ACC112 (cell line): Measurements from ENCODE around the gene ZBTB16.

ENCODE experiments used
- H2AFZ ChIP-seq: fragments of 200-600 bp; sonication (generic); one replicate; pipeline ENCODE4 v1.6.0; 2017; ENCODE audit warnings: antibody characterized with exemption, low read length; ENCODE audit not compliant: unreplicated experiment
- H3K27ac ChIP-seq: fragments of 200-600 bp; sonication (generic); 2 replicates; pipeline ENCODE4 v1.5.1; 2014; ENCODE audit warnings: low read depth, mild to moderate bottlenecking, antibody characterized with exemption, low read length, moderate library complexity
- H3K27me3 ChIP-seq: fragments of 200-600 bp; sonication (generic); 2 replicates; pipeline ENCODE4 v1.6.1; 2014; ENCODE audit warnings: mild to moderate bottlenecking, antibody characterized with exemption, low read length, moderate library complexity, mixed read lengths; ENCODE audit not compliant: insufficient read depth
- H3K36me3 ChIP-seq: fragments of 200-600 bp; sonication (generic); 2 replicates; pipeline ENCODE4 v1.6.1; 2016; ENCODE audit warnings: mild to moderate bottlenecking, antibody characterized with exemption, low read length, moderate library complexity, mixed read lengths; ENCODE audit not compliant: insufficient read depth
- H3K4me1 ChIP-seq: fragments of 200-600 bp; sonication (generic); one replicate; pipeline ENCODE4 v1.6.1; 2016; ENCODE audit warnings: low read length, mixed read lengths; ENCODE audit not compliant: insufficient read depth, unreplicated experiment, control insufficient read depth
- H3K4me3 ChIP-seq: fragments of 200-600 bp; sonication (generic); 2 replicates; pipeline ENCODE4 v1.5.1; 2014; ENCODE audit warnings: mild to moderate bottlenecking, low read depth, low read length
- H3K79me2 ChIP-seq: fragments of 200-600 bp; sonication (generic); one replicate; pipeline ENCODE4 v1.6.0; 2016; ENCODE audit warnings: low read length; ENCODE audit not compliant: control insufficient read depth, unreplicated experiment, insufficient read depth

ZBTB16 gene

DNA sequence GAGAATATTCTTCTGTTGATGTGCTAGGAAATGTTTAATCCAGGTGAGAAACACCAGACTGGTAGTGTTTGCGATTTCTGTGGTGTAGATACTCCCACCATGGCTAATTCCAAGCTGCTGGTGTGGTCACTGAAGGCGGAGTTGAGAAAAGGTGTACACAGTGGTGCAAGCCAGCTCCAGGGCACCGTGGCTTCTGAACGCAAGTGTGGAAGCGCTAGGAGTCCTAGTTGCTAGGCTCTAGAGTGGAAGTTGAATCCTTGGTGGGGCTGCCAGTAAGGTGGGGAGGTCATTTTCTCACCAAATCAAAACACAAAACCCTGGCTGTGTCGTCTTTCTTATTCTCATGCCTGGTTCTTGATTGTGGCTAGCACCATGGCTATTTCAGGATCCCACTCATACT lies 61.6 kb downstream of the ZBTB16 start:
- H3K4me1 ChIP-seq = peaks cover 10% of the 10 kb centered on the region
- no peak overlapping the region for H3K27ac ChIP-seq
- H3K79me2 ChIP-seq = peaks cover 49% of the 10 kb centered on the region
- H3K4me3 ChIP-seq = no peak overlapping the region
- no peaks in the 10 kb centered on the region for H3K27me3 ChIP-seq
- H3K36me3 ChIP-seq = peaks cover 12% of the 10 kb centered on the region
- H2AFZ ChIP-seq = no peak overlapping the region

DNA sequence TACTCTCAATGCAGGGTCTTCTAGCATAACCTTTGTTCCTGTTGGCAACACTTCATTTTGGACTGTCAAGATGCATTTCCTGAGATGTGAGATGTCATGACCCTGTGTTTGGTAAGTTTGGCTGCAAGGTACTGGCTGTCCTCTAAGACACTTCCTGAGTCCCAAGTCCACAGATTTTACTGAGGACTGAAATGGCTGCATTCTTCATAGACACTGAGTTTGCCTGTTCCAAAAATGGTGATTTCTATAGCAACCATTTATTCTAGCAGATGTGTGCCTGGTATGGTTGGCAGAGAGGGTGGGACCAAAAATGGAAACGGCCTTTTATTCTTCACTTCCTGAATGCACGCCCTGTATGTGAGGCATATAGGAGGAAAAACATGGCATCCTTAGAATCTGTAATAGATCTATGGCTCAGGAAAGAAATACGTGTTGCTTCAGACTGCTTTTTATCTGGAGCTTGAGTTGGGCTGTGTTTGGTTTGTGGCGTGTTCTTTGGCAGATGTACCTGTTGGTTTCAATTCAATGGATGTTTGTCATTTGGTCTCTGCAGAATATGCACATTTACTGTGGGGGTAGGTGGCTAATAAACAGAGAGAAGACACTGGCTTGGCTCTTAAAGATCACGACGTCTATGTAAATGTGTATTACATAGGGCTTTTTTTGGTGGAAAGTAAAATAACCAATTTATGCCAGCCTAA lies 62.4 kb downstream of the ZBTB16 start:
- H3K79me2 ChIP-seq = peaks cover 49% of the 10 kb centered on the region

DNA sequence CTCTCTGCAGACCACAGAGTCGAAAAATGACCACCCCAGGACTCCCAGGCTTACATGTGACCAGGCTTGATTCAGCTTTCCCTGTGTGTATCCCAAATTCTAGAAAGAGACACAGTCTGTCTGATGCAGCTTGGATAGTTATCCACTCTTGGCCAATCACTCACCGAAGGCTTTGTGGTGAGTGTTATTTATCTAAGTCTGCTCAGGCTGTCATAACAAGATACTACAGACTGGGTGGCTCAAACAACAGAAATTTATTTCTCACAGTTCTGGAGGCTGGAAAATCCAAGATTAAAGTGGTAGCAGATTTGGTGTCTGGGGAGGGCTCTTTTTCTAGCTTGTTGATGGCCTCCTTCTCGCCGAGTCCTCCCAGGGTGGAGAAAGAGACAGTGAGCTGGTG lies 63.2 kb downstream of the ZBTB16 start:
- H3K27me3 ChIP-seq = no peaks in the 10 kb centered on the region
- H3K79me2 ChIP-seq = peaks cover 49% of the 10 kb centered on the region
- H3K4me1 ChIP-seq = peaks cover 10% of the 10 kb centered on the region
- H2AFZ ChIP-seq = no peak overlapping the region
- no peak overlapping the region for H3K27ac ChIP-seq
- H3K36me3 ChIP-seq = peaks cover 14% of the 10 kb centered on the region
- no peak overlapping the region for H3K4me3 ChIP-seq

More for the DNA sequence above, 62.4 kb downstream of the ZBTB16 start:
- Histone ChIP-seq H3K36me3 (peaks cover 14% of the 10 kb centered on the region), H3K4me1 (peaks cover 10% of the 10 kb centered on the region), H3K4me3 (no peak overlapping the region), H3K27me3 (no peaks in the 10 kb centered on the region), H2AFZ (no peak overlapping the region), H3K27ac (no peak overlapping the region)

GRCh38 chr11:114123692-114124330 lies 64.3 kb downstream of the ZBTB16 start:
- H3K79me2 ChIP-seq = peaks cover 44% of the 10 kb centered on the region

GRCh38 chr11:114124601-114125144 lies 65.2 kb downstream of the ZBTB16 start:
- Histone ChIP-seq H3K27ac (no peak overlapping the region), H3K36me3 (peaks cover 14% of the 10 kb centered on the region), H2AFZ (no peak overlapping the region), H3K4me1 (peaks cover 12% of the 10 kb centered on the region), H3K27me3 (no peaks in the 10 kb centered on the region), H3K79me2 (peaks cover 39% of the 10 kb centered on the region), H3K4me3 (no peak overlapping the region)

More at GRCh38 chr11:114123692-114124330, 64.3 kb downstream of the ZBTB16 start:
- Histone ChIP-seq H2AFZ (no peak overlapping the region), H3K27ac (no peak overlapping the region), H3K27me3 (no peaks in the 10 kb centered on the region), H3K4me3 (no peak overlapping the region), H3K36me3 (peaks cover 14% of the 10 kb centered on the region), H3K4me1 (peaks cover 10% of the 10 kb centered on the region)

DNA sequence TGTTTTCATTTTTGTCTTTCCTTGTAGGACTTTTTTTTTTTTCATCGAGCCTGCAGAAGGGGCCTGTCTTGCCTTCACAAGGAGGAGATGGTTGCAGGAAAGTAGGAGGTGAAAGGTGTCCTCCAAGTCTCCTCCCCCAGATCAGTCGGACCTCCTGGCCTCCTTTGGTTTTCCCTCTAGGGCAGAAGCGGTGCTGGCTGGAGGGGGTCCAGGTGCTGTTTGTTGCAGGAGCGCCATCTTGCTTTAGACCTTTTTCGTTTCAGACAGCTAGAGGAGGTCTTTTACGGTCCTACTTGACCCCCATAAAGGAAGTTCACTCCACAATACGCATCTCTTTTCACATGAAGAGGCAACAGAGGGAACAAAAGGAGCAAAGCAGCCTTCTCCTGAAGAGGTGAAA lies 66.0 kb downstream of the ZBTB16 start:
- peaks cover 21% of the 10 kb centered on the region for H3K4me1 ChIP-seq

DNA sequence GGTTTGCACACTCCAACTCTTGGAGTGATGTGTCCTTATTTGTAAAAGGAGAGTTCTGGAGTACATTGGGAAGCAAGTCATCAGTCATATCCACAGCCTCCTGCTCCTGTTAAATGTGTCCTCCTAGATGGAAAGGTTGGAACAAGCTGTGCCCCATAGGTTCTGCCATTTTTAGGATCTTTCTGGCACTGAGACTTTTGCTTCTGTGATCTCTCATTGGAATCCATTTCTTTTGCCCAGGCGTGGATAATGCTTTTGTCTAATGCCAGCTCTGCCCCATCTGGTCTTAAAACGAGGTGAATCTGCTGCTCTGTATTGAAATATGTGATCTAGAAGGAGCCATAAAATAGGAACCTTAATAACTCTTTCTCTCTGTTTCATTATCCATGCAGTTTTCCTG lies 66.4 kb downstream of the ZBTB16 start:
- Histone ChIP-seq H3K4me3 (no peak overlapping the region), H3K27ac (no peak overlapping the region), H3K79me2 (peaks cover 40% of the 10 kb centered on the region), H3K4me1 (peaks cover 25% of the 10 kb centered on the region), H2AFZ (no peak overlapping the region), H3K27me3 (no peaks in the 10 kb centered on the region), H3K36me3 (peaks cover 14% of the 10 kb centered on the region)

More for the DNA sequence above, 66.0 kb downstream of the ZBTB16 start:
- H2AFZ ChIP-seq = no peak overlapping the region
- no peak overlapping the region for H3K27ac ChIP-seq
- H3K4me3 ChIP-seq = no peak overlapping the region
- peaks cover 40% of the 10 kb centered on the region for H3K79me2 ChIP-seq
- peaks cover 14% of the 10 kb centered on the region for H3K36me3 ChIP-seq
- H3K27me3 ChIP-seq = no peaks in the 10 kb centered on the region

DNA sequence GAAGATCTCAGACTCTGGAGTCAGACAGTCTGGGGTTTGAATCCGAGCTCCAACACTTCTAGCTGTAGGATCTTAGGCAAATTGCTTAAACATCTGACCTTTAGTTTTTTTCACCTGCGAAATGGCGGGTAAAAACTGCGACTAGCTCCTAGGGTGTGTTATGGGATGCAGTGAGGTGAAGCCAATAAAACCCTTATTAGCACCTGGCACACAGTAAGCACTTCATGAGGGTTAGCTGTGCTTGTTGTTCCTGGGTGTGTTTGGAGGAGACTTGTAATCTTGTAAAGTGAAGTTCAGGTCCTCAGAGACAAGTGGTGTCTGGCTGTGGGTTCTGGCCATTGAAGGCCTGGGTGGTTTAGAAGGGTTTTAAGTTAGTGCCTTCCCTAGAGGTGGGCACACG lies 68.9 kb downstream of the ZBTB16 start:
- H2AFZ ChIP-seq = no peak overlapping the region
- H3K27me3 ChIP-seq = no peaks in the 10 kb centered on the region
- peaks cover 40% of the 10 kb centered on the region for H3K79me2 ChIP-seq
- no peak overlapping the region for H3K4me3 ChIP-seq
- peaks cover 39% of the 10 kb centered on the region for H3K4me1 ChIP-seq
- no peak overlapping the region for H3K27ac ChIP-seq
- H3K36me3 ChIP-seq = peaks cover 11% of the 10 kb centered on the region

- H3K27me3 ChIP-seq = no peaks in the 10 kb centered on the region
- H3K79me2 ChIP-seq = peaks cover 39% of the 10 kb centered on the region
- peaks cover 46% of the 10 kb centered on the region for H3K4me1 ChIP-seq
- no peak overlapping the region for H2AFZ ChIP-seq
- peaks cover 11% of the 10 kb centered on the region for H3K36me3 ChIP-seq
- H3K4me3 ChIP-seq = no peak overlapping the region
- H3K27ac ChIP-seq = no peak overlapping the region
Observed at GRCh38 chr11:114129142-114129541, 69.6 kb downstream of the ZBTB16 start.

DNA sequence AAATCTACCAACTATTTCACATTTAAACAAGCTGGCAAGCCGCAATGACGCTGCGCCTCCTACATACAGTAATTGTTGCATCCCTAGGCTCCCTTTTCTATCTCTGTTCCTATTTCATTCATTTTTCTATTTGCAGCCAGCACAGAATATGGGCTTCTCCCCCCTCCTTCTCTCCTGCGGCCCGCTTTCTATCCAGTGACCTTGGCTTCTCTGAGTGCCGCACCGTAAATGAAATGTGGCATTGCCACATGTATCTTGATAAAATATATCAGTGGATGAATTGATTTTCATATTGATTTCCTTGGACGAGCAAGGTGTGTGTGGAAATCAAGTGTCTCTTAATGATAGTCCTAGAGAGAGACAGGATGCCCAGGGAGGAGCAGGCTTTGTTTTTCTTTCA lies 70.2 kb downstream of the ZBTB16 start:
- H3K79me2 ChIP-seq = peaks cover 38% of the 10 kb centered on the region
- no peaks in the 10 kb centered on the region for H3K27me3 ChIP-seq
- H2AFZ ChIP-seq = no peak overlapping the region
- peaks cover 52% of the 10 kb centered on the region for H3K4me1 ChIP-seq
- H3K4me3 ChIP-seq = no peak overlapping the region
- H3K36me3 ChIP-seq = peaks cover 9% of the 10 kb centered on the region
- H3K27ac ChIP-seq = no peak overlapping the region
